Measurements from ENCODE around the gene DEPDC1.

DNA sequence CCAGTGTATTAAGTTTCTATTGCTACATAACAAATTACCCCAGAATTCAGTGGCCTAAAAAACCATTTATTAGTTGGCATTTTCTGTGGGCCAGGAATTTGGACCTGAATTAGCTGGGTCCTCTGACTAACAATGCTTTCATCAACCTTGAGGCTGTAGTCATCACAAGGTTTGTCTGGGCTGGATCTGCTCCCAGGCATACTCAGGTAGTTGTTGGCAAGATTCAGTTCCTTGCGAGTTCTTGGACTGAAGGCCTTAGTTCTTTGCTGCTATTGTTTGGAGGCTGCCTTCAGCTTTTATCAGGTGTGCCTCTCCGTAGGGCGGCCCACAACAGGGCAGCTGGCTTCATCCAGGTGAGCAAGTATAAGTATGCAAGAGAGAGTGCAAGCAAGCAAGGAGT is 31.4 kb upstream of the DEPDC1 start:
- TF ChIP-seq JUN (IDR thresholded peaks at IDR 0.05) (no peak), HOXA7 (CRISPR knock-in tag; IDR thresholded peaks at IDR 0.05) (no peak), CTCF (IDR thresholded peaks at IDR 0.05) (no peak)

All from A549 (cell line).